ENCODE data around the gene PP2D1. TPM values are rescaled to one million over a fixed set of nuclear protein-coding genes. Genes with fewer than 3 reads are reported as not detected.
A peak's percentile ranks its signal among the peaks of the same experiment; 100 is the strongest.

PP2D1 gene
- polyA plus RNA-seq, 3 donors: 0.41 to 0.56 TPM; not detected in 1

- no peaks in the 10 kb centered on the region for H3K9me3 ChIP-seq (replicated peaks in 1 of 2; ENCODE audit: control insufficient read depth in 1 of 2, insufficient read depth in 1 of 2, low read length in 2 of 2)
- DNase-seq: peak in 1 of 3 donors; percentile 42
- H3K4me2 ChIP-seq (replicated peaks; ENCODE audit: extremely low read depth, low read length, poor library complexity, severe bottlenecking): no peak overlapping the region
- peak overlapping the region in 1 of 2 donors; percentile 70 for H3K27ac ChIP-seq (ENCODE audit: low read depth in 1 of 2, low read length in 2 of 2)
- H3K9ac ChIP-seq (ENCODE audit: insufficient read depth, low read length, poor library complexity, severe bottlenecking): no peak overlapping the region
- H3K4me1 ChIP-seq (ENCODE audit: control insufficient read depth in 1 of 2, insufficient read depth in 2 of 2, low read length in 2 of 2): peaks cover 22 to 41% of the 10 kb centered on the region in 2 donors
- no peak overlapping the region for H2AFZ ChIP-seq (ENCODE audit: insufficient read depth, low read depth, low read length, poor library complexity, severe bottlenecking)
- H3K27me3 ChIP-seq (ENCODE audit: control insufficient read depth in 2 of 2, insufficient read depth in 2 of 2, low read length in 2 of 2): no peaks in the 10 kb centered on the region
- H3K36me3 ChIP-seq (replicated peaks in 1 of 2; ENCODE audit: control insufficient read depth in 1 of 2, insufficient read depth in 2 of 2, low read length in 2 of 2): no peaks in the 10 kb centered on the region
- H4K20me1 ChIP-seq (ENCODE audit: insufficient read depth, low read length): peaks cover 45% of the 10 kb centered on the region
- Mint-ChIP-seq H3K4me1 (peaks cover 21% of the 10 kb centered on the region), H3K36me3 (no peaks in the 10 kb centered on the region), H3K4me3 (no peak overlapping the region), H3K27ac (no peak overlapping the region), H3K9me3 (peaks cover 0 to 2% (median 0%) of the 10 kb centered on the region in 7 donors), H3K27me3 (ENCODE audit: low read depth in 3 of 3) (peaks cover 0 to 4% (median 0%) of the 10 kb centered on the region in 3 donors)
- WGBS (ENCODE audit: insufficient coverage): 16% methylated on average over 5 of the region's 10 CpGs
- H3K79me2 ChIP-seq (ENCODE audit: insufficient read depth, low read length): peaks cover 92% of the 10 kb centered on the region
- no peak for TF ChIP-seq CTCF (IDR thresholded peaks at IDR 0.05)
- no peak overlapping the region for H3K4me3 ChIP-seq (replicated peaks in 1 of 3; ENCODE audit: low read depth in 2 of 3, low read length in 3 of 3)
- intact Hi-C loops (cut with micrococcal nuclease): no loop called here
Measured at GRCh38 chr3:20055020-20055775, 43.1 kb upstream of the PP2D1 start.

GRCh38 chr3:20054549-20054987, 42.5 kb upstream of the PP2D1 start:
- H3K4me3 Mint-ChIP-seq: no peak overlapping the region
- H3K4me2 ChIP-seq (replicated peaks; ENCODE audit: extremely low read depth, low read length, poor library complexity, severe bottlenecking): peak overlapping the region; percentile 0

More at GRCh38 chr3:20054549-20054987, 42.5 kb upstream of the PP2D1 start:
- peaks cover 0 to 2% (median 0%) of the 10 kb centered on the region in 7 donors for H3K9me3 Mint-ChIP-seq
- Histone ChIP-seq H3K36me3 (replicated peaks in 1 of 2; ENCODE audit: control insufficient read depth in 1 of 2, insufficient read depth in 2 of 2, low read length in 2 of 2) (no peaks in the 10 kb centered on the region), H3K27ac (ENCODE audit: low read depth in 1 of 2, low read length in 2 of 2) (peak overlapping the region in 1 of 2 donors; percentile 70), H3K9ac (ENCODE audit: insufficient read depth, low read length, poor library complexity, severe bottlenecking) (no peak overlapping the region), H3K9me3 (replicated peaks in 1 of 2; ENCODE audit: control insufficient read depth in 1 of 2, insufficient read depth in 1 of 2, low read length in 2 of 2) (no peaks in the 10 kb centered on the region), H2AFZ (ENCODE audit: insufficient read depth, low read depth, low read length, poor library complexity, severe bottlenecking) (no peak overlapping the region), H4K20me1 (ENCODE audit: insufficient read depth, low read length) (peaks cover 45% of the 10 kb centered on the region), H3K79me2 (ENCODE audit: insufficient read depth, low read length) (peaks cover 92% of the 10 kb centered on the region), H3K4me3 (replicated peaks in 1 of 3; ENCODE audit: low read depth in 2 of 3, low read length in 3 of 3) (no peak overlapping the region), H3K4me1 (ENCODE audit: control insufficient read depth in 1 of 2, insufficient read depth in 2 of 2, low read length in 2 of 2) (peaks cover 20 to 38% of the 10 kb centered on the region in 2 donors), H3K27me3 (ENCODE audit: control insufficient read depth in 2 of 2, insufficient read depth in 2 of 2, low read length in 2 of 2) (no peaks in the 10 kb centered on the region)
- peaks cover 0 to 4% (median 0%) of the 10 kb centered on the region in 3 donors for H3K27me3 Mint-ChIP-seq (ENCODE audit: low read depth in 3 of 3)
- H3K4me1 Mint-ChIP-seq: peaks cover 17% of the 10 kb centered on the region
- no peak for TF ChIP-seq CTCF (IDR thresholded peaks at IDR 0.05)
- 0% methylated on average over 1 of the region's 4 CpGs for WGBS (ENCODE audit: insufficient coverage)
- peak; percentile 94 to 97 (median 97) for DNase-seq
- intact Hi-C loops (cut with micrococcal nuclease): no loop called here
- H3K27ac Mint-ChIP-seq: no peak overlapping the region
- H3K36me3 Mint-ChIP-seq: no peaks in the 10 kb centered on the region

Measured in CD14-positive monocyte (primary cell).